NCI-H2029 (cell line): ENCODE results near the gene LASP1NB.
A peak's percentile ranks its signal among the peaks of the same experiment; 100 is the strongest.
"Not testable (repeated sequence)": the region's sequence is repeated elsewhere in the genome, so short reads cannot be mapped to it uniquely, and the experiment has no call there.

Source experiments
- DNase-seq: peaks from one replicate; lab custom pipeline; 2025; lab: John Stamatoyannopoulos, UW

Gene LASP1NB

DNA sequence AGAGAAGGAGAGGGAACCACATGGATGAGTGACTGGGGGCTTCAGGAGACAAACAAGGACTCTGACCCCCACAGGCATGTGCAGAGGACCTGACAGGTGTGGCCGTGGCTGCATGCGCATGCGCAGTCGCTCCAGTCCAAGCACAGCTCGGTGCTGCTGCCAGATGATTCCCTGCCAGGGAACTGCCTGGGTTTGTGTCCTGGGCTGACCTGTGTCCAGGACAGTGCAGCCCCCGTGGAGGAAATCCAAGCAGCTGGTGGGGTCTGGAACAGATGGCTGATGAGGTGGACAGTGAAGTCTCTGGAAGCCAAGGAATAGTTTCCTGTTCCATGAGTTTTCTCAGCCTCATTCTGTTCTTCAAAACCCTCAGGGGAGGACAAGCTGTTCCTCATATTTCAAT, 28.2 kb upstream of the LASP1NB start:
- DNase-seq: no peak

DNA sequence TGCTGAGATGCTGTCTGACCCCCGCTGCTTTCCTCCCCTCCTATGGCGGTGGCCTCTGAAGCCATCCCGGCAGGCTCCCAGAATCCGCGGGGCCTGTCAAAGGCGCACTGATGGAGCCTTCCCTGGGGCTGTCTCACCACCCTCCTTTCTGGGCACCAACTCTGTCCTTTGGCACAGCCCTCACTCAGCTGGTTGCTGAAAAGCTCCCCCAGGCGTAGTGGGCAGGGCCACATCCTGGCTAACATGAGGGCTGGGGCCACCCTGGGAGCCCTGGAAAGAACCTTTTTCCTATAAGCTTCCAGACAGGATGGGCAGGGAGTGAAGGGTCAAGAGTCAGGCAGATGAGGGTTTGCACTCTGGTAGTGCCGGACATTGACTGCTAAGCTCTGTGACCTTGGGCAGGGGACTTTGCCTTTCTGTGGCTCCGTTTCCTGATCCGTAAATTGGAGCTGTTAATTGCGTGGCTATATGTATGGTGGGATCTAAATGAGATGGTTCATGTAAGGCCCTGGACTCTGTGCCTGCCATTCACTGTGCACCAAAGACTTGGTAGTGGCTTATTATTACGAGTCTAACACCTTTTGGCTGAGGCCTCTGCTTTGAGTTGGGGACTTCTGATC, 27.6 kb upstream of the LASP1NB start:
- no peak for DNase-seq

DNA sequence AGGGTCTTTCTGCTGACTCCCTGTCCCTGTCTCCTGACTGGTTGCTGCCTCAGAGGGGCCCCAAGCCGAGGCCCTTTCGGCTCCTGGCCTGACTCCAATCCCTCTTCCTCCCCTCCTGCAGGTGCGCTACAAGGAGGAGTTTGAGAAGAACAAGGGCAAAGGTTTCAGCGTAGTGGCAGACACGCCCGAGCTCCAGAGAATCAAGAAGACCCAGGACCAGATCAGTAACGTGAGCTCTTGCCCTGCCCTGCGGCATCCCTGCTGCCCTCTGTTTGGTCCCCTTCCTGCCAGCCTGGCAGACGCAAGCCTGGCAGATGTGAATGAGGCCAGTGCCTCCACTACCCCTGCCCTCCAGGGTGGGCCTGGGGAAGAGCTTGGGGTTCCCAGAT, 27.1 kb upstream of the LASP1NB start:
- DNase-seq: no peak

DNA sequence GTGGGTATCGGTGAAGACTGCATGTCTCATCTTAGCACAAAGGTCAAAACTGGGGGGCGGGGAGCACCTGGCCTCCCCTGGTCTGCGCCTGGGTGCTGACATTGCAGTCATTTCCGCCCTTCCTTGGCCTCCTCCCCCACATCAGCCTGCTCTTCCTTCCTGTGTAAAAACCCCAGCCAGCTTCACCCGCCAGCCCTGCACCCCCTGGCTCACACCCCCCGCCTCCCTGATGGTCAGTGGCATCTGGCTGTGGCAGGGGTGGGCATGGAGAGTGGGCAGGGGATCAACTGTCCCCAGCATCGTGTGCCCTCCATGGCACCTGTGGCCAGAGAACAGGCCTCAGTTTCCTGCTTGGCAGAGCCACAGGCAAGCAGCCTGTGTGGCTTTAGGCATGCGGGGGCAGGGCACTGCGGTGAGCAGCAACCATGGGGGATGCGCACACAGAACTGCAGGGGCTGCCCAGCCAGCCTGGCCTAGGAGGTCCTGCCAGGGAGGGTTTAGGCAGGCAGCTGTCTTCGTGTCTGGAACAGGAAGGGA, 26.5 kb upstream of the LASP1NB start:
- no peak for DNase-seq

DNA sequence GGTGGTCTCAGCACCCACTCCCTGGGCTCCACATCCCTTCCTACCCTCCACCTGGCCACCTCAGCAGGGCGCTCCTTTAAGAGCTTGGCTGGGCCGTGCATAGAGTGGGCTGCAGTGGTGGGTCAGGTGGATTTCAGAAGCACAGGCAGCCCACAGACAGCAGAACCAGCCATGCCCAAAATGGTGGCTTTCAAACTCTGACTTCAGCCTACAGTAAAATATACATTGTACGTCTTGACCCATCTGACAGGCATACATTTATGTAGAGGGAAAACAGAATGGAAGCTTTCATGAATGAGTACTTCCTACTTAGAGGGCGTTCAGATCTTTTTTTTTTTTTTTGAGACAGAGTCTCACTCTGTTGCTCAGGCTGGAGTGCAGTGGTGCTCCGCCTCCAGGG, 26.0 kb upstream of the LASP1NB start:
- no peak for DNase-seq

DNA sequence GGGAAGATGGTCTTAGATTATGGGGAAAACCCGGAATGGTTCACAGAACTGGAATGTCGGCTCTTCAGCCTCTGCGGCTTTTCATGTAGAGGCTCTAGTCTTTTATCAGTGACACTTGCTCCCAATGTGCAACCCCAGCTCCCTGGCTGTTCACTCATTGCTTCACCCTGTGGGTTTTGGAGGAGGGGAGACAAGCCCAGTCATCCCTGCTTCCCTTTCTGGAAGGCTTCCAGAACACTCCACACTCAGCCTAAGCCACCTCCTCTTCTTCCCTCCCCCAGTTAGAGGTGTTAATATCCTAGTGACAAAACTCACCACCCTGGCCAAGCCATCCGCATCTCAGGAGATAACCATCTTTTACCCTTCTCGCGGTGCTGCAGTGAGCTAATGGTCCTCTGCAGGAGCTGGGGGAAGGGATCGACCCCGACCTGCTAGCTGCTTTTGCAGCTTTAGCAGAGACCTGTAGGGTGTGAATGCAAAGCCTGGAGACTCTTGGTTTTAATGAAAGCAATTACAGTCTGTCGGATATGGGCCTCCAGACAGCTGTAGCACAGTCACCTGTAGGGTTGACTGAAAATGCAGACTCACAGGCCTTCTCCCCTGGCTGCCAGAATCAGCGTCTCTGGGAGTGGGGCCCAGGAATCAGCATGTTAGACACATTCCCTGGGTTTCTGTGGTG, 24.3 kb upstream of the LASP1NB start:
- peak; percentile 68 for DNase-seq

DNA sequence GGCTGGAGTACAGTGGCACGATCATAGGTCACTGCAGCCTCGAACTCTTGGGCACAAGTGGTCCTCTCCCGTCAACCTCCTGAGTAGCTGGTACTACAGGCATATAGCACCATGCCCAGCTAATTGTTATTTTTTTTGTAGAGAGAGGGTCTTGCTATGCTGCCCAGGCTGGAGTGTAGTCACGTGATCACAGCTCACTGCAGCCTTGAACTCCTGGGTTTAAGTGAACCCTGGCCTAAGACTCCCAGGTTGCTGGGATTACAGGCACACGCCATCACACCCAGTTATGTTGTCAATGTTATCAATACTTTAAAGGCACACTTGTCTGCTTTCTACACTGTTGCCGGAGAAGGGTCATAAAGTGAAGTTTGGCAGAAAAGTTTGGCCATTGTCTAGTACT, 22.0 kb upstream of the LASP1NB start:
- no peak for DNase-seq

DNA sequence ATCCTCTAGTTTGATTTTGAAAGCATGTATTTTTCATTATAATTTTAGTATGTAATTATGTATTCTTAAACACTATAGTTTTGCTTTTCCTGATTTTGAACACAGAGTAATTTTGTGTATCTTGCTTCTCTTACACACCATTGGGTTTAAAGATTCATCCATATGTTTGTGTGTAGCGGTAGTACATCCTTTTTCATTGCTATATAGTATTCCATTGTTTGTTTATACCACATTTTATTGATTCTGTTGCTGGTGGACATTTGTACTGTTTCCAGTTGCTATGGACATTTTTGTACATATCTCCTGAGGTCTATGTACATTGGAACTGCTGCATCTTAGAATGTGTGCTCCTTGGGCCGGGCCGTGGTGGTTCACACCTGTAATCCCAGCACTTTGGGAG, 20.5 kb upstream of the LASP1NB start:
- no peak for DNase-seq

DNA sequence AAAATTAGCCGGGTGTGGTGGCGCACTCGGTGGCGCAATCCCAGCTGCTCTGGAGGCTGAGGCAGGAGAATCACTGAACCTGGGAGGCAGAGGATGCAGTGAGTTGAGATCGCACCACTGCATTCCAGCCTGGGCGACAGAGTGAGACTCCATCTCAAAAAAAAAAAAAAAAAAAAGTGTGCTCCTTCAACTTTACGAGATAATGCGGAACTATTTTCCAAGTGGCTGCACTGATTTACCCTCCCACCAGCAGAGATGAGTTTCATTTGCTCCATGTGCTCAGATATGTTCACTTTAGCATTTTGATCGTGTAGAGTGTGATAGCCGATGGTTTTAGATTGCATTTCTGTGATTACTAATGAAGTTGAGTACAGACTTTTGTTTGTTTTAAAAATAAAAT, 20.0 kb upstream of the LASP1NB start:
- no peak for DNase-seq

DNA sequence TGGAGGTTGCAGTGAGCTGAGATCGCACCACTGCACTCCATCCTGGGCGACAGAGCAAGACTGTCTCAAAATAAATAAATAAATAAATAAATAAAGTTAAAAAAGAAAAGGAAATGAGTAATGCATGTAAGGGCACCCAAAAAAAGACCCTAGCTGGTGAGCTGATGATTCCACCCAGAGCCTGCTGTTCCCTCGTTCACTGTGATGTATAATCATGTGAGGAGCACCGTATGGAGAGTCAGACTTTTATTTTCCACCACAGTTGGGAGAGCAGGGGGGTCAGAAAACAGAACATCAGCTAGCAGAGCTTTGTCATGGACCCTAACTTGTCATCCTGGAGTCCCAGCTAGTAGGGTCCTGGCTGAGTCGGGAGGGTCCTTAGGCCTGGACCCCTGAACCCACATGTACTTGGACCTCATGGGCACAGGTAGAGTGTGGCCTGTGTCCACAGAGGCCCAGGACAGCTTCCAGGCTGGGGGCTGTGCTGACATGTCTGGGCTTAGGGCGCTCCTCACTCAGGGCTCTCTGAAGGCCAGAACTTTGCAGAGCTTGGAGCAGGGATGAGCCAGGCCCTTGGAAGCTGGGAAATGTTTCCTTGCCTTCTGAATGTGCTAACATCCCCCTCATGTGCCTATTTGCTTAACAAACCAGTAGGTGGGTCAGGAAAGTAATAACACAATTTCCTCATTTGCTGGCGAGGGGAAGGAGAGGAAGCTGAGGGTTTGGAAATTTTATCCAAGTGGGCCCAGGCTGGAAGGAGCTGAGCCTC, 18.8 kb upstream of the LASP1NB start:
- DNase-seq: no peak

DNA sequence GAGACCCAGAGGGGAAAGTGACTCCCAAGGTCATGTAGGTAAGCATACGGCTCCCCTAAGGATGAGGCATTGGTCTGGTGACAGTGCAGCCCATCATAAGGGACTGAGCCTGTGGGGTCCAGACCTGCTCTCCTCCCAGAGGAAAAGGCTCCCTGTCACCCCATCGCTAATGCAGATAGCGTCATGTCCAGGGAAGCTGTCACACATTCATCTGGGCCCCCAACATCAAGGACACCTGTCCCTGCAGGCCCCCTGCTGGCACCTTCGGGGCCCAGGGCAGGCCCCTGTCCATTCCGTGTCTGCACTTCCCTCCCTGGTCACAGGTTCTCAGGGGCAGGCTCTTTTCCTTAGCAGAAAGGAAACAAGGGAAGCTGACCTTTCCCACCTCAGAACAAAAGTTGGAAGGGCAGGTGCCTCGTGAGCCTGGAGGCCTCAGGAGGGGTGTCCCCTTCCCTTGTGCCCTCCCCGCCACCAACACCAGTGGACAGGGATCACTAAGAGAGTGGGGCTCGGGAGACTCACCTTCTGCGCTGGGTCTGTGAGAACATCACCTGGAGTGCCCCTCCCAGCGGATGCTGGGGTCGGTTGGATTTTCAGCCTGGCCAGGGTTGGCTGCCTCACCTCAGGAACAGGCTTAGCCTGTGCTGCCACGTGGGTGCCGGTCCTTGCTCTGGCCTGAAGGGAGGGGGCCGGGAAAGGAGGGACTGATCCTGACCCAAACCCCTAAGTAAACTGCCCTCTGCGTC, 17.3 kb upstream of the LASP1NB start:
- DNase-seq: no peak

DNA sequence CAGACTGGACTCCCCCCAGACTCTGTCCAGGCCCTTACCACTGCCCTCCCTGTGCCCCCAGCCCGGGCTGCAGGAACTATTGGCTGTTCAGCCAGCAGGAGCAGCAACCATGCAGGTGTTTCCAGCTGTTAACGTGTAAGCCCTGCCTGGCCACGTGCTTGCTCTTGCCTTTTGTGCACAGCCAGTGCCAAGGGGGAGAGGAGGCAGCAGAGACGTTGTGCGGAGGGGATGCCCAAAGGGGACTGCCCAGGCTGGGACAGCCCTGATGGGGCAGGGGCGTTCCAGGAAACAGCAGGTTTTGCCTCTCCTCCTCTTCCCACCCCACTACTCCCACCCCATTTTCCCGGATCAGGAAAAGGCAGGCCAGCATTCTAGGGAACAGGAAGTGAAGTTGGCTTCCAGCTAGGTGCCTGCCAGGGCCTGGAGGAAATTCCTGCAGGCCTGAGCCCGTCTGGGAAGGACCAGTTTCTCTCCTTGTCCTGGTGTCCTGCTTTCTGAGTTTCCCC, 16.7 kb upstream of the LASP1NB start:
- no peak for DNase-seq

DNA sequence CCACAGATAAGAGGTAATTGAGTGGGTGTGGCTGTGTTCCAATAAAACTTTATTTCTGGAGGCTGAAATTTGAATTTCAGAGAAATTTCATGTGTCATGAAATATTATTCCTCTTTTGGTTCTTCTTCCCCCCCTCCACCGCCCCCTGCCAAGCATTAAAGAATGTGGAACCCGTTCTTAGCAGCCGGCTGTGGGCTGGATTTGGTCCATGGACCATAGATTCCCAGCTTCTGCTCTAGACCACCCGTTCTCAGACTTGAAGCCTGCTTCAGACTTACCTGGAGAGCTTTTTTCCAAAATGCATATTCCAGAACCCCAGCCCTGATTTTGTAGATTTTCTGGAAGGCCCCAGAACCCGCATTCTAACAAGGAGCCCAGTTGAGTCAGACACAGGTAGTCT, 15.1 kb upstream of the LASP1NB start:
- DNase-seq: no peak

DNA sequence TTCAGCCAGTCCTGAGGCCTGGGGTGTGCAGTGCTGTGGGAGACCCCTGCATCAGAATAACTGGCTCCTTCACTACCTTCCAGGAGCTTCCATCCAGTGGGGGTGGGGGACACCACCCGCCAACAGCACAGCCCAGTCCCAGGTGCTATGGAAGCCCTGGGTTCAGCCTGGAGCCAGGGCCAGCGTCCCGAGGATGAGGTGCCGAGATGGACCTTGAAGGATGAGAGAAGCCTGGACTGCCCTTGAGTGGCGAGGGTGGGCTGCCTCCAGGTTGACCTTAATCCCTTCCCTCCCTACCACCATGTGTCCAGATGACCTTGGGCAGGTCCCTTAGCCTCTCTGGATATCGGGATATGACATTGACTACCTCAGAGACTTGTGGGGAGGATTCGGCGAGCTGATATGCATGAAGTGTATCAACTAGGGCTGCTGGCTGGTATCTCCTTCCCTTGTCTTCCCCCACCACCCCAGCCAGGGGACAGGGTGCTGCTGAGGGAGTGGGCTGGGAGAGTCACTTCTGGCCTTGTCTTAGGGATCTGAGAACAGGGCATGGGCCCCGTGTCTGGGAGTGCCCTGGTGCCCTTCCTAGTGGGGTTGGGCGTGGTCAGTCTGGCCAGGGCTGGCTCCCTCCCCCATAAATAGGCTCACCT, 14.2 kb upstream of the LASP1NB start:
- no peak for DNase-seq

DNA sequence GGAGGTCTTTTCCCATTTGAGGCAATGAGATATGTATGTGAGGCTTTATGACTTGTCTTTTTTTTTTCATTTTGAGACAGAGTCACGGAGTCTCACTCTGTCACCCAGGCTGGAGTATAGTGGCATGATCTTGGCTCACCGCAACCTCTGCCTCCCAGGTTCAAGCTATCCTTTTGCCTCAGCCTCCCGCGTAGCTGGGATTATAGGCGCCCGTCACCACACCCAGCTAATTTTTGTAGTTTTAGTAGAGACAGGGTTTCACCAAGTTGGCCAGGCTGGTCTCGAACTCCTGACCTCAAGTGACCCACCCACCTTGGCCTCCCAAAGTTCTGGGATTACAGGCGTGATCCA, 13.7 kb upstream of the LASP1NB start:
- not testable (repeated sequence) for DNase-seq

DNA sequence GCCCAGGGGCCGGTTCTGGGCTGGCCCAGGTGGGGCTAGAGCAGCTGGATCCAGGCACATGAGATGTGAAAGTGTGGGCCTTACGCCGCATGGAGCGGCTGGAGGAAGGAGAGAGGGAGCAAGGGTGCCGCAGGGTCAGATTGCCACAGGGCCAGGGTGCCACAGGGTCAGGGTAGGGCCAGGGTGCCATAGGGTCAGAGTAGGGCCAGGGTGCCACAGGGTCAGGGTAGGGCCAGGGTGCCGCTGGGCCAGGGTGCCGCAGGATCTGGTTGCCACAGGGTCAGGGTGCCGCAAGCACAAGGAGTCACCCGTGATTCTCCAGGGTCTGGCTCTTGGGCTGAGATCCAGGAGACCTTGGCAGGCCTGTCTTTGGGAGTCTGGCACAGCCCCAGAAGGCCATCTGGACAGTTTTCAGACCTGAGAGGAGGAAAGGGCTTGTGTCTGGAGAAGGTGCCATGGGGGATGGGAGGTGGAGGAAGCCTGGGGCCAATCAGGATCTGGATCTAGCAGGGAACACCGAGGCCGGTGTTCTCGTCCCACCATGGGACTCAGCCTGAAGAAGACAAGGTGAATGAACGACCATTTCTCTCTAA, 13.1 kb upstream of the LASP1NB start:
- DNase-seq: no peak

DNA sequence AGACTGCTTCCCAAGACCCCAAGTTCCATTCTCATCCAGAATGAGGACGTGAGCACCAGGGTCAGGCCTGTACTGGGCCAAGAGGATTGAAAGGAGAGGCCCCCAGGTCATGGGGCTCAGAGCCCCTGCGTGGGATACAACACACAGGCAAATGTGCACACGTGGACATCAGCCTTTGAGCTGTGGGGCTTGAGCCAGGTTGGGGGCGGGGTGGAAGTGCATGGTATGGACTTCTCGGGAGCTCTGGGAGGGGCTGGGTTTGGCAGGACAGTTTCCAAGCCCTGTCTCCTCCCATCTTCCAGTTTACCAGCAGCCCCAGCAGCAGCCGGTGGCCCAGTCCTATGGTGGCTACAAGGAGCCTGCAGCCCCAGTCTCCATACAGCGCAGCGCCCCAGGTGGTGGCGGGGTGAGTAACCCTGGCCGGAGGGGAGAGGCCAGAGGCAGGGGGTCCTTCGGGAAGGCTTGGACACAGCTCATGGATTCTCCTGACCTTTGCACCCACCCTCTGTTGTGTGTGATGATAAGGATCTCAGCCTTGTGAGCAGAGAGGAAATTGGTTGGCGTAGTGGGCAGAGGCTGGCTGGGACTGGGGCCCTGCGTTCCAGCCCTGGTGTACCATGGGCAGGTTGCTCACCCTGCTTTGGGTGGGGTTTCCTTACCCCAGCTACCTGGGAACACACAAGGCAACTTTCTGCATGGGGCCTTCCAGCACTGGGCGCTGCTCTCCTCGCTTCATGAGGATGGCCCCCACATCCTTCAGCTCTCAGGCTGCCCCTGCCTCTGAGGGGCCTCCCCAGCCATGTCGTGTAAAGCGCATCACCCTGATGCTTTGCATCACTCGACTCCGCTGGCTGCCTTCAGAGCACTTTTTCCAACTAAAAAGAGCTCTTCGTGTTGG, 10.4 kb upstream of the LASP1NB start:
- no peak for DNase-seq

DNA sequence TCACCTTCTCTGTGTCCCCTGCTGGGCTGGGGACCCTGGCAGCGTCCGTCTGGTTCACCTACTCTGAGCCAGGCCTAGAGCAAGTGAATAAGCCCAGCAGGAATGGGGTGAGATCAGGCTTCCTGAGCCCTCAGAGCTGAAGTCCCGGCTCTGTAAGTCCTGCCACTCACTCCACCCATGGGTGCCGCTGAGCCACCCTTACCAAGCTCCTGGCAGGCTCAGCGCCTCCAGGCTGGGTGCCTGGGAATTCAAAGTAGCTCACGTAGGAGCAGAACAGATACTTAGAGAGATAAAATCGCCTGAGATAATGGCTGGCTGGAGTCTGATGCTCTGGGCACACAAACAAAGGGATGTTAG, 9.8 kb upstream of the LASP1NB start:
- no peak for DNase-seq

DNA sequence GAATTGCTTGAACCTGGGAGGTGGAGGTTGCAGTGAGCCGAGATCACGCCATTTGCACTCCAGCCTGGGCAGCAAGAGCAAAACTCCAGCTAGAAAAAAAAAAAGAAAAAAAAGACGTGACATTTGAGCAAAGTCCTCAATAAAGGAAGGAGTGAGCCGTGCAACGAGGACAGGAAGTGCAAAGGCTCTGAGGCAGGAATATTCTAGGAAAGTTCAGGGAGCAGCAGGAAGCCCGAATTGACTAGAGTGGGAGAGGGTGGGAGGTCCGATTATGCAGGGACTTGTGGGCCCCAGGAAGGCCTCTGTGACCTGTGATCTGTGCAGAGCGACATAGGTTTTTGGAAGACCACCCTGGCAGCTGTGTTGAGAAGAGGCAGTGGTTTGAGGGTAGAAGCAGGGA, 8.6 kb upstream of the LASP1NB start:
- DNase-seq: no peak

DNA sequence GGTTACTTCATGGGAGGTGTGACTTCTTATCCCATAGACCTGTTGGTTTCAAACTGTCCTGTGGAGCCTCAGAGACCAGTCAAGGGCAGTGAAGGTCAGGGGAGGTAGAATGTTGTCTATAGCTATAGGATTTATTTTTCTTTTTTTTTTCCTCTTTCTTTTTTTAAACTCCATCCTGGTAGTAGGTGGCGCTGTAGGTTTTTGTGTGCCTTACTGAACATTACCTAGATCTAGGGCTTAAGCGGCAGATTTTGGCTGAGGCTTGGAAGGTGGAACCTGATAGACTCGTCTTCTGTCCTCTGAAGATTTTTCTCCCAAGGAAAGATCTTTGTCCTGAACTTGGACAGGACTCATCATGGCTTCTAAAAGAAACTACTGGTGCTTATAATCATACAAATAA, 8.2 kb upstream of the LASP1NB start:
- no peak for DNase-seq
